DMS79 (cell line): ENCODE data around the gene LYRM1.
A peak's percentile ranks its signal among the peaks of the same experiment; 100 is the strongest.

Source experiments
- DNase-seq: peaks from one replicate; lab custom pipeline; 2025; lab: John Stamatoyannopoulos, UW

LYRM1 gene

GRCh38 chr16:20871941-20872815 is 28.4 kb upstream of the LYRM1 start:
- DNase-seq: no peak

DNA sequence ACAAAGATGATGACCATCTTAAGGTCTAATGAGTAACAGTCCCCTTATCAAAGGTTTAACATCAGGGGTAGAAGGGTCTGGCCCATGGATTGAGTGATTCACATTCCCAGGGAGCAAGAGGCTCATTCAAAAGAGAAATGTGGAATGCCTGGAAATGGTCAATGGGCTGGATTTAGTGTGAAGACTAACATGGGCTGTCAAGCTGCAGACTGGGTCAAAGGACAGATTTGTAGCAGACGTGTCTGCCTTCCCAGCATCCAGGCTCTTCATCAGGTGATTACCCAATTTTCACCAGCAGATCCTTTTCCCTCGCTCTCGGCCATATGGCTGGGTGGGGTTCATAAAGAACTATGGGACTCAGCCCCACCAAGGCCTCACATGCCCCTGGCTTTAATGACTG is 27.2 kb upstream of the LYRM1 start:
- DNase-seq: no peak

DNA sequence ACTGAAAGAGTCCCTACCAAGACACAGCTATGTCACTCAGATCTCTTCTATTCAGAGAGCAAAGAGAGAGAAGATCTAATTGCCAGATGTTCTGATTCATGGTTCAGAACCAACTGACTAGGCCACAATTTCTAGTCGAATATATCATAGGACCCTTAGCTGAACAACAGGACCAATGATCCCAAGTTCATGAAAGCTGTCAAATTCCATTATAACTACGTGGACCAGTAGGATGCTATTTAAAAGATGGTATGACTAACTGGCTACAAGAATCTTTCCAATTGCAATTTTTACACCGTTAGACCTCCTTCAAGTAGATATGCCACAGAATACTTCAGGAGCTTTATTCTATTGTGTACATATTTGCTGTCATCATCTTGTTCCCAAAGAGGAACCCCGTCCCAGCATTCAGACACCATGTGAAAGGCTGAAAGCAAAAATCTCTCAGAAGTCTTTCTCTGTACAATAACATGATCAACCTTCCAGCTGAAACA is 26.4 kb upstream of the LYRM1 start:
- no peak for DNase-seq

DNA sequence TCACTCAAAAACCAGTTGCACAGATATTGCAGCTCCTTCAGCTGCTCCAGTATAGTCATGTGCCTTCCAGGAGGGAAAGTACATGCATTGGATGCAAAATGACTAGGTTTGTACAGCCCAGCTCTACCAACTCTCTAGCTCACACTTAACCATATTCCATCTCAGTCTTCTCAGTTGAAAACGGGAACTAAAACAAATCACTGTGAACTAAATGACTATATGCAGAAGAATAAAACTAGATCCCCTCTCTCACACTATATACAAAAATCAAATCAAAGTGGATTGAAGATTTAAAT is 25.3 kb upstream of the LYRM1 start:
- DNase-seq: no peak

- no peak for DNase-seq
Observed at GRCh38 chr16:20878682-20879147, 21.9 kb upstream of the LYRM1 start.

DNA sequence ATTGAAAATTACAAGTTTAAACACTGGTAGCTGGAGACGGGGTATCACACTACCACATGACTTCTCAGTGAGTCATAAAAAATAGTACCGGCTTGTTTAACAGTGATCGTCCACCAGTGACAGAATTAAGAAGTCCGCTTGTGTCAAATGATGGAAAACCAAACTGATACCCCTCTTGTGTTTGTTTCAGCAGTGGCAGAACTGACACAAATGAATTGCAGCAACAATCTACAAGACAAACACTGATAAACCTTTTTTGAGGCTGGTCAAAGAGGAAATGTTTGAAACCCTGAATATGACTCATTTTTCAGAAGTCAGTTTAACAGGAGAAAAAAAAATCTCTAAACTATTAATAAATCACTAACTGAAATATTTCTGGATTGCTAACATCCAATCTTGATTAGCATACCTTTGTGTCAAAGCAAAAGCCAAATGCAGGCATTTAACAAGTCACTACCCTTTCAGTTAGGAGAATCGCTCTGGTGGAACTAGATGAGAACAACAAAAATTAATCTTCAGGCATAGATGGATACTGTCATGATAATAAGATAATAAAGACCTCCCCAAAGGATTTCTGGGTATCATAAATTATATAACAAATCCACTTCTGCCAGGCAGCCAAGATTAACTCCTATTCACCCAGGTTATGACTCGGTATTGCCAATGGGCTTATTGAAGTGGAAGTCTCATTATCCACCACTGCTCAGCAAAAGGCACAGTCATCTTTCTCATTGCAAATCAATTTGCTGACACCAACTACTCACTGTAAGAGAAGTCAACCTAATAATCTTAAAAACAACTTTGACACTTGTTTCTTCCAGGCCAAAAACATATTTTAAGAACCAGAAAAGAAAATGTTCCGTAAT is 21.2 kb upstream of the LYRM1 start:
- DNase-seq: no peak

- DNase-seq: no peak
Observed at GRCh38 chr16:20880867-20881502, 19.6 kb upstream of the LYRM1 start.

DNA sequence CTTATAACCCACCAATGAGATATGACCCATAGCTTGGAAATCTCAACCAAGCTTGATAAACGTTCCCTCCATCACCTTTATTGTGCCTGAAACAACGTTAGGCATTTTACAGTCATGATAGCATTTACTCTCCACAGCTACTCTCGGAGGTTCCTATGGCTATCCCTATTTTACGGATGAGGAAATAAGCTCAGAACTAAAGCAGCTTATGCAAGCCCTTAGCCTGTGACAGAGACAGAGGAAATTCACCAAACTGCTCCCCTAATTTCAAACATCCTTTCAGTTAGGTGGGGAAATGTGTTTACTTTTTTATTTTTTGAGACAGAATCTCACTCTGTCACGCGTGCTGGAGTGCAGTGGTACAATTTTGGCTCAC is 19.1 kb upstream of the LYRM1 start:
- no peak for DNase-seq

GRCh38 chr16:20883554-20884239 is 16.9 kb upstream of the LYRM1 start:
- no peak for DNase-seq

- DNase-seq: no peak
Observed at GRCh38 chr16:20884240-20884556, 16.4 kb upstream of the LYRM1 start.

GRCh38 chr16:20886320-20886719 is 14.3 kb upstream of the LYRM1 start:
- no peak for DNase-seq

GRCh38 chr16:20887207-20887606 is 13.4 kb upstream of the LYRM1 start:
- DNase-seq: no peak

- no peak for DNase-seq
Observed at GRCh38 chr16:20889625-20890275, 10.8 kb upstream of the LYRM1 start.

DNA sequence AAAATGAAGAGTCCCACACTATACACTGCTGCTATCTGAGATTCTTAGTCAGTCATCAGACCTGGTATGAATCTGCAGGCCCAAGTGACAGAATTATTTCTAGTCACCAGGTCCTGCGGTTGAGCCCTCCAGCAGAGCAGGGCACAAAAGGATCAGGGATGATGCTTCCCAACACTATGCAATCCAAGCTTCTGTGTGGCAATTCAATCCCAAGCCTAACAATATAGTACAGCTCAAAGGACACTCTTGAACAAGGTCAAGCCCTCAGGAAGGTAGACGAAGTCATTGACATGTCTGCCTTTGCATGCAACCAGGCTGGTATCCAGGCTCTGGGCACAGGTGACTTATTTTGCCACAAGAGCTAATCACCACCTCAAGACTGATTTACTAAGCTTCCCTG is 6.2 kb upstream of the LYRM1 start:
- no peak for DNase-seq

- DNase-seq: no peak
Observed at GRCh38 chr16:20897253-20897897, 3.2 kb upstream of the LYRM1 start.

- DNase-seq: no peak
Observed at GRCh38 chr16:20897922-20898321, 2.6 kb upstream of the LYRM1 start.

DNA sequence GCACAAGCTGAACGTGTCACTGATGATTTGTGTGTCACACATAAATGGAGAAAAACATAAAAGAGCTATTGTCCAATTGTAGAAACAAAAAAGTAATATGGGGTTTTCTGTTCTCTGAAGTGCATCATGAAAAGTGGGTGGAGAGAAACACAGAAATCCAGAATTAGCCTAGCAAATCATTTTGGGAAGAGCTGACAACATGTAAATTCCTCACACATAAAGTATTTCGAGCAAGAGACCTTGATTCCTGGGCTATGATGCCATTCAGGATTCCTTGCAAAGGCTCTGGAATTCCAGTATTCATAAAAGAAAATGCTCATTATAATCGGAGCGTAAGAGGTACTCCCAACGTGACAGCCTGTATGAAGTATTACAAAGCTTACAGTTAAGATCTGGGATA is 1.5 kb upstream of the LYRM1 start:
- no peak for DNase-seq

DNA sequence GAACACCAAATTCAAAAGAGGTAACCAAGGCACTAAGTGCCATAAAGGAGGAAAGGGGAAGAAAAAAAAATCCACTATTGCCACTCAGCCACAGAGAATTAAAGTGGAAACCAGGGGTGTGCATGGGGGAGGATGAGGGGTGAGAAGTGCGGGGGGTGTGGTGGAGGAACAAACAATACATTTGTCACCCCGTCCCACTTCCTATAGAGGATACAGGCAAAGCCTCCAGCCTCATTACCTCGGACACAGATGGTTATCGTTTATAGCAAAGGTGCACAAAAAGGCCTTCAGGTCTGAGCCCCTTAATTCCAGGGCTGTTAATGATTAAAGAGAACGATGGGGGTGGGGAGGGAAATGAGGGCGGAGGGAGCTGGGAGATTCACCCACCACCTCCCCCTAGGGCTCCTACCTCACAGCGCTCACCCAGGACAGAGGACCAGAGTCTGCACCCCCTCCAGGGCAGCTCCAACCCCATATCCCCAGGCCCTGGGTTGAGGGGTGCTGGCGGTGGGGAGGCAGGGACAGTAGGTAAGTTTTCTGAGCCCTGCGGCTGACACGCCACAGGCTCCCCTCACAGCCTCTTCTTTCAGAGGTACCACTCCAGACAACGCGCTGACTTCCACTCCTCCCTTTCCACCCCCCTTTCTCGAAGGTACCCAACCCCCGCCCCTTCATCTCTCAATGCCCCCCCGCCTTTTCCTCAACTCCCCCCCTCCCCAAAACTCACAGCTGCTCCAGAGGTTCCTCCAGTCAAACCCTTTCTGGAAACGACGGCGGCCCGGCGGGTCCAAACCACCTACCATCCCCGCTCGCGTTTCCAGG is 883 bp upstream of the LYRM1 start:
- DNase-seq: no peak

- peak; percentile 44 for DNase-seq
Observed at GRCh38 chr16:20901068-20901435, 481 bp downstream of the LYRM1 start.

- DNase-seq: peak; percentile 44
Observed at GRCh38 chr16:20901436-20902112, 1.0 kb downstream of the LYRM1 start.
